Measurements from ENCODE around the gene OR2B2.
"Not testable (repeated sequence)": the region's sequence is repeated elsewhere in the genome, so short reads cannot be mapped to it uniquely, and the experiment has no call there.

The OR2B2 gene

DNA sequence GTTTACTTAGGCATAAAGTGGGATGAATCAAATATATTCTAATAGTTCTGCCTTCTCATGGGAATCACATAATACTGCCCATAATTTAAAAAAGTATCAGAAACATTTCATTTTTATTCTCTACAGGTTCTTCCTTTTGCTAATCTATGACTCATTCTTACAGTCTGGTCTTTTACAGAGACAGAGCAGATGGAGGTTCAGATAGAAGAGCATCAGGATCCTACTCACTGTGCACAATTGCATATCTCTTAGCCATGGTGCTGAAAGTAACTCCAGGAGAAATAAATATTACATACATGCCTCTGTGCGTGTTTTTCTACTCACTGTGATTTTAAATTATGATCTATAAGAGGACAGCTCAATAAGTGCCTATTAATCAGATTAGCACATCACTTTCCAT is 28.6 kb upstream of the OR2B2 start:
- Histone ChIP-seq H3K9me3 (no peaks in the 10 kb centered on the region), H3K27ac (no peak overlapping the region), H3K36me3 (no peaks in the 10 kb centered on the region), H3K4me1 (no peaks in the 10 kb centered on the region), H3K27me3 (peaks cover 0 to 3% of the 10 kb centered on the region in 2 donors), H3K4me3 (no peak overlapping the region)
- TF ChIP-seq, protein P1, sequence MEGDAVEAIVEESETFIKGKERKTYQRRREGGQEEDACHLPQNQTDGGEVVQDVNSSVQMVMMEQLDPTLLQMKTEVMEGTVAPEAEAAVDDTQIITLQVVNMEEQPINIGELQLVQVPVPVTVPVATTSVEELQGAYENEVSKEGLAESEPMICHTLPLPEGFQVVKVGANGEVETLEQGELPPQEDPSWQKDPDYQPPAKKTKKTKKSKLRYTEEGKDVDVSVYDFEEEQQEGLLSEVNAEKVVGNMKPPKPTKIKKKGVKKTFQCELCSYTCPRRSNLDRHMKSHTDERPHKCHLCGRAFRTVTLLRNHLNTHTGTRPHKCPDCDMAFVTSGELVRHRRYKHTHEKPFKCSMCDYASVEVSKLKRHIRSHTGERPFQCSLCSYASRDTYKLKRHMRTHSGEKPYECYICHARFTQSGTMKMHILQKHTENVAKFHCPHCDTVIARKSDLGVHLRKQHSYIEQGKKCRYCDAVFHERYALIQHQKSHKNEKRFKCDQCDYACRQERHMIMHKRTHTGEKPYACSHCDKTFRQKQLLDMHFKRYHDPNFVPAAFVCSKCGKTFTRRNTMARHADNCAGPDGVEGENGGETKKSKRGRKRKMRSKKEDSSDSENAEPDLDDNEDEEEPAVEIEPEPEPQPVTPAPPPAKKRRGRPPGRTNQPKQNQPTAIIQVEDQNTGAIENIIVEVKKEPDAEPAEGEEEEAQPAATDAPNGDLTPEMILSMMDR (IDR thresholded peaks at IDR 0.05) = no peak
- intact Hi-C loops (cut with DNase I; ENCODE audit: low total_unique reads) = no loop called here
- no peak for DNase-seq

DNA sequence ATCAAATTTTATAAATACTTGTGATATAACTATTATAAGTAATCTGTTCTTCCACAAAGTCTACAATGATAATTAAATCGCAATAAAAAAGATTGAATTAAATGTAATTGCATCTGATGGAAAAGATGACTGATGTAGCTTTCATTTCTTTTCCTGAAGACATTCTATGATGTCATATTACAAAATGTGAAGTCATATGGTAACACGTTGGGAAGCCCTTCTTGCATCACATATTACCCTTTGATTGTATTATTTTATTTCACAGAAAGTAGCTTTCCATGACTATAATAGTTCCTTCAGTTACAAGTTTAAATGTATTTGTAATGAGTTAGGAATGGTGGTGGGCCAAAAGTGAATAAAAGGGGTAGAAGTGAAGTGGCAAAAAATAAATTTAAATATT is 19.0 kb upstream of the OR2B2 start:
- Histone ChIP-seq H3K4me1 (no peaks in the 10 kb centered on the region), H3K9me3 (no peaks in the 10 kb centered on the region), H3K36me3 (no peaks in the 10 kb centered on the region), H3K4me3 (no peak overlapping the region), H3K27me3 (no peaks in the 10 kb centered on the region), H3K27ac (no peak overlapping the region)
- DNase-seq = no peak
- intact Hi-C loops (cut with DNase I; ENCODE audit: low total_unique reads) = no loop called here
- TF ChIP-seq, protein P1 (IDR thresholded peaks at IDR 0.05) = no peak

DNA sequence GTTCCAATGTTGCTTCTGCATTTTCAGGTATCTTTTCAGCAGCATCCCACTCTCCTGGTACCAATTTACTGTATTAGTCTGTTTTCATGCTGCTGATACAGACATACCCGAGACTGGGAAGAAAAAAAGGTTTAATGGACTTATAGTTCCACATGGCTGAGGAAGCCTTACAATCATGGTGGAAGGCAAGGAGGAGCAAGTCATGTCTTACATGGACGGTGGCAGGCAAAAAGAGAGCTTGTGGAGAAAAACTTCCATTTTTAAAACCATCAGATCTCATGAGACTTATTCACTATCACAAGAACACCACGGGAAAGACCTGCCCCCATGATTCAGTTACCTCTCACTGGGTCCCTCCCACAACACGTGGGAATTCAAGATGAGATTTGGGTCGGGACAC is 17.7 kb upstream of the OR2B2 start:
- H3K27ac ChIP-seq; H3K9me3 ChIP-seq; intact Hi-C loops (cut with DNase I; ENCODE audit: low total_unique reads); H3K36me3 ChIP-seq; H3K4me3 ChIP-seq; DNase-seq; H3K4me1 ChIP-seq; H3K27me3 ChIP-seq: not testable (repeated sequence)

DNA sequence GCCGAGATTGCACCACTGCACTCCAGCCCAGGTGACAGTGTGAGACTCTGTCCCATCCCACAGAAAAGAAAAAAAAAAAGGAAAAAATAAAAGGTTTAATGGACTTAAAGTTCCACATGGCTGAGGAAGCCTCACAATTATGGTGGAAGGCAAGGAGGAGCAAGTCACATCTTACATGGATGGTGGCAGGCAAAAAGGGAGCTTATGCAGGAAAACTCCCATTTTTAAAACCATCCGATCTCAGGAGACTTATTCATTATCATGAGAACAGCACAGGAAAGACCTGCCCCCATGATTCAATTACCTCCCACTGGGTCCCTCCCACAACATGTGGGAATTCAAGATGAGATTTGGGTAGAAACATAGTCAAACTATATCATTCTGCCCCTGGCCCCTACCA is 15.8 kb upstream of the OR2B2 start:
- H3K4me3 ChIP-seq; intact Hi-C loops (cut with DNase I; ENCODE audit: low total_unique reads); H3K9me3 ChIP-seq; H3K36me3 ChIP-seq; H3K27ac ChIP-seq; H3K4me1 ChIP-seq; DNase-seq; H3K27me3 ChIP-seq: not testable (repeated sequence)

DNA sequence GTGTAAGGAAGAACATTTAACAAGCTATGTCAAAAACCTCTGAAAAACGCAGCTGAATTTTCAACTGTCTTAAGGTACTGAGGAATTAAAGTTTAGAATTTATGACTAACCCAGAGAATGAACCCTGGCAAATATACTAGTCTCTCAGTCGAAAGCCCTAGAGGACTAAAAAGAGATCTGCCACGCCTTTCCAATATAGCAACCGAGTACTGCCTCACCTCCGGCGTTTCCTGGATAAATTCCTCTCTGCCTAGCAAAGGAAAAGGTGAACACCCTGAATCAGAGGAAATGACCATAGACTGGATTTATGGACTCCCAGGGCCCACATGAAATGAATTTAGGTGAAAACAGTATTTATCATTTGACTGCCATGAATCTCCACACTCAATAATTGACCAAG is 12.0 kb upstream of the OR2B2 start:
- Histone ChIP-seq H3K4me1 (no peaks in the 10 kb centered on the region), H3K4me3 (no peak overlapping the region), H3K27me3 (no peaks in the 10 kb centered on the region), H3K9me3 (no peaks in the 10 kb centered on the region), H3K27ac (no peak overlapping the region), H3K36me3 (no peaks in the 10 kb centered on the region)
- DNase-seq = no peak
- TF ChIP-seq, protein P1 (IDR thresholded peaks at IDR 0.05) = no peak
- intact Hi-C loops (cut with DNase I; ENCODE audit: low total_unique reads) = no loop called here

DNA sequence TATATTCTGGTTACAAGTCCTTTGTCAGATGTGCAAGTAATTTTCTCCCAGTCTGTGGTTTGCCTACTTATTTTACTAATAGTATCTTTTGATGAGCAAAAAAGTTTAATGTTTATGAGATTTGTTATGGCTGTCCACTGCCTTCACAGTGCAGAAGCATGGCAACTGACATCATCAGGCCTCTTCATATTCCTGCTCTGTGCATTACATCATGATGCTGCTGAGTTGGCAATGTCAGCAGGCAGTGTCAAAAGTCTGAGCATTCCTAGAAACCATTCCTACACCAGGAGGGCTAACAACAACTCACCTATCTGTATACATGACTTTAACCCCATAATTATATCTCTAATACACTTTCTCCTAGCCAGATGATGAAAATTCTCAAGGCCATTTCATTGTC is 10.8 kb upstream of the OR2B2 start:
- TF ChIP-seq, protein P1 (IDR thresholded peaks at IDR 0.05) = no peak
- Histone ChIP-seq H3K9me3 (no peaks in the 10 kb centered on the region), H3K4me3 (no peak overlapping the region), H3K4me1 (no peaks in the 10 kb centered on the region), H3K27ac (no peak overlapping the region), H3K36me3 (no peaks in the 10 kb centered on the region), H3K27me3 (no peaks in the 10 kb centered on the region)
- intact Hi-C loops (cut with DNase I; ENCODE audit: low total_unique reads) = no loop called here
- no peak for DNase-seq

DNA sequence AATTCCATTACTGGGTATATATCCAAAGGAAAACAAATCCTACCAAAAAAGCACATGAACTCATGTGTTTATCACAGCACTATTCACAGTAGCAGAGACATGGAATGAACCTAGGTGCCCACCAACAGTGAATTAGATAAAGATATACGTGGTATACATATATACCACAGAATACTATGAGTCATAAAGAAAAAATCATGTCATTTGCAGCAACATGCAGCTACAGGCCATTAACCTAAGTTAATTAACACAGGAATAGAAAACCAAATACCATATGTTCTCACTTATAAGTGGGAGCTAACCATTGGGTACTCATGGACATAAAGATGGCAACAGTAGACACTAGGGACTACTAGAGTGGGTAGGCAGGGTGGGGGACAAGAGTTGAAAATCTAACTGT is 4.2 kb downstream of the OR2B2 start:
- TF ChIP-seq, protein P1 (IDR thresholded peaks at IDR 0.05) = no peak
- H3K36me3 ChIP-seq = no peaks in the 10 kb centered on the region
- peaks cover 0 to 5% (median 2%) of the 10 kb centered on the region in 4 donors for H3K4me1 ChIP-seq
- H3K27ac ChIP-seq = no peak overlapping the region
- H3K27me3 ChIP-seq = peaks cover 0 to 9% of the 10 kb centered on the region in 2 donors
- no peak overlapping the region for H3K4me3 ChIP-seq
- no peaks in the 10 kb centered on the region for H3K9me3 ChIP-seq
- no peak for DNase-seq
- intact Hi-C loops (cut with DNase I; ENCODE audit: low total_unique reads) = no loop called here

All from tibial artery (tissue), 4 donors.